IMR-90 (cell line): ENCODE measurements around the gene TGFB2. TPM values are rescaled to one million over a fixed set of nuclear protein-coding genes. Genes with fewer than 3 reads are reported as not detected.

Experiments used
- ATAC-seq: fragments of 200-7000 bp; cut with Tn5 transposase; 2 replicates; pipeline ENCODE4 v1.9.1; 2020; ENCODE audit warnings: low read depth, mild to moderate bottlenecking, moderate library complexity
- BruUV-seq: library from RNA; stranded (reverse); fragments of 400-500 nt; replicated peaks from 2 replicates; lab custom pipeline; 2021; lab: Mats Ljungman, UMichigan
- CTCF ChIA-PET: fragments of 300-600 bp; formaldehyde crosslinking; extraction: SDS; loops from one replicate; lab custom pipeline; 2021; ENCODE audit warnings: antibody characterized with exemption; lab: Yijun Ruan, JAX
- POLR2A ChIA-PET: fragments of 300-600 bp; sonication (Branson Sonifier 250); formaldehyde crosslinking; loops from one replicate; lab custom pipeline; 2022; ENCODE audit warnings: antibody characterized with exemption; ENCODE audit not compliant: unreplicated experiment; lab: Charles Lee
- DNase-seq: peaks from one replicate; pipeline ENCODE4 v3.0.0; 2013
- H2AFZ ChIP-seq: replicated peaks from 2 replicates; pipeline ENCODE3; 2013; ENCODE audit warnings: low read length, mild to moderate bottlenecking; ENCODE audit not compliant: poor library complexity
- H2AK5ac ChIP-seq: 2 replicates; pipeline ENCODE4 v1.6.1; 2013; ENCODE audit warnings: low read depth, low read length, inconsistent platforms
- H2AK9ac ChIP-seq: replicated peaks from 2 replicates; pipeline ENCODE3; 2013; ENCODE audit warnings: mild to moderate bottlenecking, low read depth, low read length, moderate library complexity; ENCODE audit not compliant: poor library complexity
- H2BK120ac ChIP-seq: 2 replicates; pipeline ENCODE4 v1.6.1; 2013; ENCODE audit warnings: low read depth, low read length, inconsistent platforms
- H2BK15ac ChIP-seq: 3 replicates; pipeline ENCODE4 v1.6.1; 2013; ENCODE audit warnings: low read depth, low read length, inconsistent platforms
- H2BK20ac ChIP-seq: 2 replicates; pipeline ENCODE4 v1.6.1; 2013; ENCODE audit warnings: low read depth, mild to moderate bottlenecking, inconsistent platforms, low read length, moderate library complexity
- H2BK5ac ChIP-seq: 2 replicates; pipeline ENCODE4 v1.6.1; 2013; ENCODE audit warnings: mild to moderate bottlenecking, low read depth, low read length, inconsistent platforms; ENCODE audit not compliant: poor library complexity, severe bottlenecking
- H3K14ac ChIP-seq: replicated peaks from 2 replicates; pipeline ENCODE4 v1.6.1; 2013; ENCODE audit warnings: low read depth, low read length, inconsistent platforms
- H3K18ac ChIP-seq: 2 replicates; pipeline ENCODE4 v1.6.1; 2013; ENCODE audit warnings: low read depth, low read length, control low read depth
- H3K23ac ChIP-seq: 2 replicates; pipeline ENCODE4 v1.6.1; 2013; ENCODE audit warnings: low read depth, low read length, inconsistent platforms
- H3K27ac ChIP-seq: 2 replicates; pipeline ENCODE4 v1.5.1; 2013; ENCODE audit warnings: mild to moderate bottlenecking, control low read depth, low read length; ENCODE audit not compliant: insufficient read depth
- H3K27me3 ChIP-seq: 2 replicates; pipeline ENCODE4 v1.6.1; 2013; ENCODE audit warnings: low read length; ENCODE audit not compliant: control insufficient read depth, insufficient read depth
- H3K36me3 ChIP-seq: 2 replicates; pipeline ENCODE4 v1.6.1; 2013; ENCODE audit warnings: low read length, mixed read lengths; ENCODE audit not compliant: control insufficient read depth, insufficient read depth
- H3K4ac ChIP-seq: 2 replicates; pipeline ENCODE4 v1.6.1; 2013; ENCODE audit warnings: low read depth, low read length, inconsistent platforms
- H3K4me1 ChIP-seq: 2 replicates; pipeline ENCODE4 v1.6.1; 2013; ENCODE audit warnings: low read length, mixed read lengths; ENCODE audit not compliant: control insufficient read depth, insufficient read depth
- H3K4me2 ChIP-seq: 2 replicates; pipeline ENCODE4 v1.6.1; 2013; ENCODE audit warnings: low read depth, mild to moderate bottlenecking, control low read depth, low read length, moderate library complexity
- H3K4me3 ChIP-seq: 2 replicates; pipeline ENCODE4 v1.5.1; 2013; ENCODE audit warnings: low read depth, mild to moderate bottlenecking, control low read depth, low read length, moderate library complexity; ENCODE audit not compliant: insufficient read depth
- H3K56ac ChIP-seq: 2 replicates; pipeline ENCODE4 v1.6.1; 2013; ENCODE audit warnings: low read length, inconsistent platforms; ENCODE audit not compliant: insufficient read depth; ENCODE audit errors: extremely low read depth
- H3K79me1 ChIP-seq, 2 experiments: 2 replicates each; pipeline ENCODE4 v1.6.1; 2013; ENCODE audit warnings: low read length in 2 of 2, inconsistent platforms in 1 of 2, low read depth in 1 of 2
- H3K9ac ChIP-seq: 2 replicates; pipeline ENCODE4 v1.6.1; 2013; ENCODE audit warnings: low read depth, low read length, control low read depth
- H3K9me1 ChIP-seq: 2 replicates; pipeline ENCODE4 v1.6.1; 2013; ENCODE audit warnings: low read length, inconsistent platforms; ENCODE audit not compliant: insufficient read depth
- H3K9me3 ChIP-seq: 2 replicates; pipeline ENCODE4 v1.6.1; 2013; ENCODE audit warnings: low read length; ENCODE audit not compliant: control insufficient read depth, insufficient read depth
- H4K20me1 ChIP-seq: 2 replicates; pipeline ENCODE4 v1.6.1; 2013; ENCODE audit warnings: low read length, inconsistent platforms; ENCODE audit not compliant: insufficient read depth
- H4K5ac ChIP-seq: 2 replicates; pipeline ENCODE4 v1.6.1; 2013; ENCODE audit warnings: mild to moderate bottlenecking, low read depth, low read length, control low read depth
- H4K8ac ChIP-seq, 2 experiments: 2 replicates each; pipeline ENCODE4 v1.6.1; 2013; ENCODE audit warnings: low read depth in 2 of 2, low read length in 2 of 2, control low read depth in 1 of 2, inconsistent platforms in 1 of 2
- H4K91ac ChIP-seq: 2 replicates; pipeline ENCODE4 v1.6.1; 2013; ENCODE audit warnings: low read depth, low read length, inconsistent platforms; ENCODE audit not compliant: insufficient read depth
- BHLHE40 ChIP-seq: fragments of 150-350 bp; IDR thresholded peaks from 2 replicates; pipeline ENCODE4 v1.6.1; 2016; ENCODE audit warnings: mild to moderate bottlenecking, low read depth, low read length
- CHD1 ChIP-seq: IDR thresholded peaks from 2 replicates; pipeline ENCODE4 v1.6.1; 2012; ENCODE audit warnings: low read depth, low read length, improper control_type of control experiment
- FOS ChIP-seq: fragments of 150-350 bp; IDR thresholded peaks from 2 replicates; pipeline ENCODE4 v1.6.1; 2016; ENCODE audit warnings: low read depth, low read length
- MAFK ChIP-seq: IDR thresholded peaks from 2 replicates; pipeline ENCODE4 v1.6.1; 2012; ENCODE audit warnings: low read depth, low read length, improper control_type of control experiment
- MXI1 ChIP-seq: IDR thresholded peaks from 2 replicates; pipeline ENCODE4 v1.6.1; 2012; ENCODE audit warnings: low read depth, mild to moderate bottlenecking, low read length, moderate library complexity, borderline replicate concordance
- NFE2L2 ChIP-seq: fragments of 150-350 bp; IDR thresholded peaks from 2 replicates; pipeline ENCODE4 v1.6.1; 2016; ENCODE audit warnings: low read depth, mild to moderate bottlenecking, low read length
- RAD21 ChIP-seq: IDR thresholded peaks from 2 replicates; pipeline ENCODE4 v1.6.1; 2012; ENCODE audit warnings: low read length, improper control_type of control experiment
- RFX5 ChIP-seq: IDR thresholded peaks from 2 replicates; pipeline ENCODE4 v1.8.0; 2012; ENCODE audit warnings: low read depth, mild to moderate bottlenecking, low read length, moderate library complexity
- SMC3 ChIP-seq: fragments of 150-350 bp; IDR thresholded peaks from 2 replicates; pipeline ENCODE4 v1.6.1; 2016; ENCODE audit warnings: low read depth, mild to moderate bottlenecking, antibody characterized with exemption, low read length, moderate library complexity
- WGBS, 2 experiments: methylation state at CpG; one replicate each; pipeline versions ENCODE4 v1.1.5 to v1.1.7; 2013; ENCODE audit warnings: missing lambda C conversion rate in 2 of 2; ENCODE audit not compliant: insufficient read length in 1 of 2; ENCODE audit errors: extremely low coverage in 2 of 2; 5-methylcytosine and 5-hydroxymethylcytosine counted together
- dilution Hi-C: fragments of 300-500 bp; cut with HindIII; formaldehyde crosslinking; loops from one replicate; pipeline ENCODE4 v1.14.3; 2018; ENCODE audit warnings: low sequenced_read_pairs; ENCODE audit not compliant: unreplicated experiment
- in situ Hi-C: fragments of 300-500 bp; cut with MboI; formaldehyde crosslinking; loops from 3 replicates; pipeline ENCODE4 v1.14.3; 2019; ENCODE audit warnings: low sequenced_read_pairs, inconsistent platforms, mixed read lengths
- intact Hi-C: fragments of 100-400 bp; cut with micrococcal nuclease; formaldehyde crosslinking; loops from 2 replicates; pipeline ENCODE4 v1.10.0; 2022
- polyA plus RNA-seq, 3 experiments: library from polyadenylated mRNA; depleted of rRNA; stranded (reverse); fragments of >200 nt; gene quantifications; 2 replicates each; pipeline ENCODE4 v1.2.3, GENCODE V29; 2012; ENCODE audit warnings: low replicate concordance in 1 of 3
- total RNA-seq: library from RNA; depleted of rRNA; stranded (reverse); fragments of >200 nt; gene quantifications from 2 replicates; pipeline ENCODE4 v1.2.3, GENCODE V29; 2012
- TF ChIP-seq, protein P1 (sequence below): fragments of 150-350 bp; IDR thresholded peaks from 2 replicates; pipeline ENCODE4 v1.6.1; 2017; ENCODE audit warnings: mild to moderate bottlenecking, antibody characterized with exemption, low read length, low read depth
- TF ChIP-seq, protein P2 (sequence below): conservative IDR thresholded peaks from 2 replicates; pipeline ENCODE4 v1.5.1; 2012; ENCODE audit warnings: mild to moderate bottlenecking, low read depth, low read length, improper control_type of control experiment

Gene TGFB2
- total and polyA plus RNA-seq, 2 of the 4 experiments (the other 2 are of a cell fraction), result 3.7 to 3.8 TPM

- CTCF ChIA-PET, result no interaction called here
- intact Hi-C loops, result no loop called here
Observed at GRCh38 chr1:218366322-218367052, 21.4 kb downstream of the TGFB2 start.

More at GRCh38 chr1:218366322-218367052, 21.4 kb downstream of the TGFB2 start:
- Histone ChIP-seq H2AFZ (no peak overlapping the region), H3K9me1 (peaks cover 23% of the 10 kb centered on the region), H3K27me3 (no peaks in the 10 kb centered on the region), H4K5ac (no peak overlapping the region), H3K4me2 (no peak overlapping the region), H2AK5ac (peak overlapping the region; percentile 42; the same call in 1 of the 2 replicates), H2AK9ac (no peak overlapping the region), H3K56ac (no peak overlapping the region), H3K79me1 (peaks cover 8 to 12% of the 10 kb centered on the region in 2 experiments; a peak in 3 of 4 replicates), H3K9ac (no peak overlapping the region), H3K14ac (peak overlapping the region; percentile 50; the same call in 1 of the 2 replicates), H3K27ac (no peak overlapping the region), H4K8ac (0 out of 4 replicates have a peak overlapping the region, but pooled peaks of 1 of the 2 experiments have one; percentile 47), H2BK15ac (peak overlapping the region; percentile 34; the same call in 1 of the 3 replicates), H2BK5ac (no peak overlapping the region), H3K4me1 (peaks cover 35% of the 10 kb centered on the region), H3K4me3 (no peak overlapping the region), H4K20me1 (peaks cover 4% of the 10 kb centered on the region), H4K91ac (peak overlapping the region; percentile 9; the same call in 1 of the 2 replicates), H2BK20ac (no peak overlapping the region), H3K18ac (no peak overlapping the region), H3K23ac (no peak overlapping the region), H3K4ac (peak overlapping the region; percentile 27; the same call in 1 of the 2 replicates), H3K36me3 (peaks cover 1% of the 10 kb centered on the region; the same call in 1 of the 2 replicates), H2BK120ac (peak overlapping the region; percentile 10; the same call in 1 of the 2 replicates), H3K9me3 (no peaks in the 10 kb centered on the region)
- DNase-seq (peak; percentile 55), ATAC-seq (no peak)
- BruUV-seq, result no TSS peak
- 93% methylated on average over 4 of the region's 5 CpGs; no CpG with 5 or more reads in 1 of the 2 experiments for WGBS, 2 experiments
- dilution Hi-C loops, result no loop called here
- TF ChIP-seq, protein P1, sequence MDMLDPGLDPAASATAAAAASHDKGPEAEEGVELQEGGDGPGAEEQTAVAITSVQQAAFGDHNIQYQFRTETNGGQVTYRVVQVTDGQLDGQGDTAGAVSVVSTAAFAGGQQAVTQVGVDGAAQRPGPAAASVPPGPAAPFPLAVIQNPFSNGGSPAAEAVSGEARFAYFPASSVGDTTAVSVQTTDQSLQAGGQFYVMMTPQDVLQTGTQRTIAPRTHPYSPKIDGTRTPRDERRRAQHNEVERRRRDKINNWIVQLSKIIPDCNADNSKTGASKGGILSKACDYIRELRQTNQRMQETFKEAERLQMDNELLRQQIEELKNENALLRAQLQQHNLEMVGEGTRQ, result no peak
- TF ChIP-seq CHD1 (no peak), FOS (no peak), SMC3 (no peak), RFX5 (no peak), RAD21 (no peak), NFE2L2 (no peak), BHLHE40 (no peak), MXI1 (no peak), MAFK (no peak)
- TF ChIP-seq, protein P2, sequence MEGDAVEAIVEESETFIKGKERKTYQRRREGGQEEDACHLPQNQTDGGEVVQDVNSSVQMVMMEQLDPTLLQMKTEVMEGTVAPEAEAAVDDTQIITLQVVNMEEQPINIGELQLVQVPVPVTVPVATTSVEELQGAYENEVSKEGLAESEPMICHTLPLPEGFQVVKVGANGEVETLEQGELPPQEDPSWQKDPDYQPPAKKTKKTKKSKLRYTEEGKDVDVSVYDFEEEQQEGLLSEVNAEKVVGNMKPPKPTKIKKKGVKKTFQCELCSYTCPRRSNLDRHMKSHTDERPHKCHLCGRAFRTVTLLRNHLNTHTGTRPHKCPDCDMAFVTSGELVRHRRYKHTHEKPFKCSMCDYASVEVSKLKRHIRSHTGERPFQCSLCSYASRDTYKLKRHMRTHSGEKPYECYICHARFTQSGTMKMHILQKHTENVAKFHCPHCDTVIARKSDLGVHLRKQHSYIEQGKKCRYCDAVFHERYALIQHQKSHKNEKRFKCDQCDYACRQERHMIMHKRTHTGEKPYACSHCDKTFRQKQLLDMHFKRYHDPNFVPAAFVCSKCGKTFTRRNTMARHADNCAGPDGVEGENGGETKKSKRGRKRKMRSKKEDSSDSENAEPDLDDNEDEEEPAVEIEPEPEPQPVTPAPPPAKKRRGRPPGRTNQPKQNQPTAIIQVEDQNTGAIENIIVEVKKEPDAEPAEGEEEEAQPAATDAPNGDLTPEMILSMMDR, result no peak
- in situ Hi-C loops, result no loop called here
- POLR2A ChIA-PET, result no interaction called here
